IPS DF 4.7 (cell line): ENCODE results near the gene EIF3I.

Experiments
- DNase-seq: peaks from one replicate; pipeline ENCODE4 v3.0.0-alpha.2; 2013; ENCODE audit warnings: low spot score; ENCODE audit errors: extremely low read depth

EIF3I gene

GRCh38 chr1:32221980-32222755 lies at the start of gene EIF3I, which contains the start of gene TMEM234:
EIF3I (plus strand) TSS chr1:32222407; CDS start chr1:32222442, 35 bp downstream.
TMEM234 (minus strand) TSS chr1:32222353; CDS start chr1:32222322, 31 bp downstream.
- peak; percentile 98 for DNase-seq

GRCh38 chr1:32172621-32173245 lies 49.5 kb upstream of the EIF3I start:
- no peak for DNase-seq

GRCh38 chr1:32178380-32179192 lies 43.6 kb upstream of the EIF3I start:
- no peak for DNase-seq

GRCh38 chr1:32179193-32179442 lies 43.1 kb upstream of the EIF3I start:
- DNase-seq = no peak

GRCh38 chr1:32179443-32180185 lies 42.6 kb upstream of the EIF3I start, which contains the start of gene TXLNA:
TXLNA (plus strand) TSS chr1:32179675; CDS start chr1:32180346, 671 bp downstream.
- no peak for DNase-seq

- no peak for DNase-seq
These were observed 41.8 kb upstream of the EIF3I start for GRCh38 chr1:32180186-32181060.

- no peak for DNase-seq
These were observed 41.1 kb upstream of the EIF3I start for GRCh38 chr1:32181065-32181464.

- no peak for DNase-seq
These were observed 40.6 kb upstream of the EIF3I start for GRCh38 chr1:32181563-32181962.

GRCh38 chr1:32182060-32182459 lies 40.1 kb upstream of the EIF3I start:
- DNase-seq = no peak

- no peak for DNase-seq
These were observed 37.6 kb upstream of the EIF3I start for GRCh38 chr1:32184650-32185049.

- no peak for DNase-seq
These were observed 36.1 kb upstream of the EIF3I start for GRCh38 chr1:32186077-32186476.

GRCh38 chr1:32186491-32186890 lies 35.7 kb upstream of the EIF3I start:
- no peak for DNase-seq

GRCh38 chr1:32187850-32188249 lies 34.4 kb upstream of the EIF3I start:
- DNase-seq = no peak

- no peak for DNase-seq
These were observed 29.8 kb upstream of the EIF3I start for GRCh38 chr1:32192220-32192948.

GRCh38 chr1:32194984-32195383 lies 27.2 kb upstream of the EIF3I start:
- no peak for DNase-seq

- no peak for DNase-seq
These were observed 26.7 kb upstream of the EIF3I start for GRCh38 chr1:32195531-32195930.

- no peak for DNase-seq
These were observed 26.0 kb upstream of the EIF3I start for GRCh38 chr1:32195972-32196823.

- no peak for DNase-seq
These were observed 25.1 kb upstream of the EIF3I start for GRCh38 chr1:32197074-32197473.

- DNase-seq = no peak
These were observed 24.4 kb upstream of the EIF3I start for GRCh38 chr1:32197837-32198236.
